Activated CD4-positive, alpha-beta T cell treated with anti-CD3 and anti-CD28 coated beads, Interleukin-2, amount 10 ng/mL, durations not matched to agents 24 days and 14 days (primary cell): Measurements from ENCODE around the gene TULP3. TPM values are rescaled to one million over a fixed set of nuclear protein-coding genes. Genes with fewer than 3 reads are reported as not detected.

Experiments
- DNase-seq: peaks from one replicate; pipeline ENCODE4 v3.0.0; 2022
- H3K27ac Mint-ChIP-seq: one replicate; pipeline ENCODE4 v1.8.0; 2022; ENCODE audit warnings: mild to moderate bottlenecking, mixed read lengths
- H3K27me3 Mint-ChIP-seq: one replicate; pipeline ENCODE4 v1.8.0; 2022; ENCODE audit warnings: mixed read lengths
- H3K36me3 Mint-ChIP-seq: one replicate; pipeline ENCODE4 v1.8.0; 2022; ENCODE audit warnings: low read depth, mild to moderate bottlenecking, mixed read lengths
- H3K4me1 Mint-ChIP-seq: one replicate; pipeline ENCODE4 v1.8.0; 2021; ENCODE audit warnings: mixed read lengths
- H3K4me3 Mint-ChIP-seq: one replicate; pipeline ENCODE4 v1.8.0; 2022; ENCODE audit warnings: mild to moderate bottlenecking, moderate library complexity, mixed read lengths
- H3K9me3 Mint-ChIP-seq: one replicate; pipeline ENCODE4 v1.8.0; 2021; ENCODE audit warnings: mixed read lengths
- intact Hi-C: fragments of 100-400 bp; cut with micrococcal nuclease; formaldehyde crosslinking; loops from one replicate; pipeline ENCODE4 v1.15.1; 2023
- total RNA-seq: library from RNA; stranded (reverse); gene quantifications from 2 replicates; pipeline ENCODE4 v1.2.3, GENCODE V29; 2022

The TULP3 gene
- total RNA-seq, 1 donor from 2014 or later: 7.8 TPM

- Mint-ChIP-seq H3K4me1 (no peaks in the 10 kb centered on the region), H3K9me3 (no peaks in the 10 kb centered on the region), H3K36me3 (no peaks in the 10 kb centered on the region), H3K27ac (no peak overlapping the region), H3K4me3 (no peak overlapping the region), H3K27me3 (no peaks in the 10 kb centered on the region)
- no peak for DNase-seq
- intact Hi-C loops: no loop called here
Measured at GRCh38 chr12:2980630-2981029, 89.9 kb downstream of the TULP3 start.

GRCh38 chr12:2982361-2982760 is 91.7 kb downstream of the TULP3 start:
- H3K4me1 Mint-ChIP-seq: no peaks in the 10 kb centered on the region
- DNase-seq: no peak
- no peaks in the 10 kb centered on the region for H3K9me3 Mint-ChIP-seq
- no peak overlapping the region for H3K4me3 Mint-ChIP-seq
- H3K27ac Mint-ChIP-seq: no peak overlapping the region
- intact Hi-C loops: no loop called here
- no peaks in the 10 kb centered on the region for H3K27me3 Mint-ChIP-seq
- no peaks in the 10 kb centered on the region for H3K36me3 Mint-ChIP-seq

GRCh38 chr12:2984249-2984648 is 93.6 kb downstream of the TULP3 start:
- no peaks in the 10 kb centered on the region for H3K9me3 Mint-ChIP-seq
- no peak overlapping the region for H3K27ac Mint-ChIP-seq
- no peak for DNase-seq
- intact Hi-C loops: no loop called here
- H3K4me1 Mint-ChIP-seq: no peaks in the 10 kb centered on the region
- no peaks in the 10 kb centered on the region for H3K36me3 Mint-ChIP-seq
- H3K27me3 Mint-ChIP-seq: no peaks in the 10 kb centered on the region
- H3K4me3 Mint-ChIP-seq: no peak overlapping the region

GRCh38 chr12:2984698-2985097 is 94.0 kb downstream of the TULP3 start:
- Mint-ChIP-seq H3K4me1 (no peaks in the 10 kb centered on the region), H3K4me3 (no peak overlapping the region), H3K27ac (no peak overlapping the region)

GRCh38 chr12:2986876-2987275 is 96.2 kb downstream of the TULP3 start:
- Mint-ChIP-seq H3K4me1 (no peaks in the 10 kb centered on the region), H3K27ac (no peak overlapping the region), H3K27me3 (no peaks in the 10 kb centered on the region), H3K9me3 (no peaks in the 10 kb centered on the region), H3K4me3 (no peak overlapping the region), H3K36me3 (no peaks in the 10 kb centered on the region)
- no peak for DNase-seq
- intact Hi-C loops: no loop called here

More at GRCh38 chr12:2984698-2985097, 94.0 kb downstream of the TULP3 start:
- H3K27me3 Mint-ChIP-seq: no peaks in the 10 kb centered on the region
- intact Hi-C loops: no loop called here
- no peak for DNase-seq
- no peaks in the 10 kb centered on the region for H3K9me3 Mint-ChIP-seq
- no peaks in the 10 kb centered on the region for H3K36me3 Mint-ChIP-seq

GRCh38 chr12:2988494-2988893 is 97.8 kb downstream of the TULP3 start:
- H3K9me3 Mint-ChIP-seq: no peaks in the 10 kb centered on the region
- intact Hi-C loops: no loop called here
- H3K4me1 Mint-ChIP-seq: no peaks in the 10 kb centered on the region
- H3K36me3 Mint-ChIP-seq: no peaks in the 10 kb centered on the region
- no peaks in the 10 kb centered on the region for H3K27me3 Mint-ChIP-seq
- no peak for DNase-seq
- H3K4me3 Mint-ChIP-seq: no peak overlapping the region
- H3K27ac Mint-ChIP-seq: no peak overlapping the region

Other genes starting within 250 kb of the TULP3 start
- 300 and 311 TPM in 2 replicates for gene FKBP4, start 95.9 kb upstream of the TULP3 start, total RNA-seq
- gene ITFG2, start 78.2 kb upstream of the TULP3 start, total RNA-seq: 36.5 and 43.8 TPM in 2 replicates
- not detected in 2 replicates for gene NRIP2, start 55.9 kb upstream of the TULP3 start, total RNA-seq
- 0.17 TPM in 1 of 2 replicates, not detected in the other for gene TEX52, start 33.9 kb upstream of the TULP3 start, total RNA-seq
- gene FOXM1, start 13.7 kb upstream of the TULP3 start, total RNA-seq: 73.7 and 74.0 TPM in 2 replicates
- gene RHNO1, start 13.7 kb upstream of the TULP3 start, total RNA-seq: 47.2 and 48.1 TPM in 2 replicates
- 14.2 and 18.8 TPM in 2 replicates for gene TEAD4, start 68.5 kb downstream of the TULP3 start, total RNA-seq
- 0.09 and 1.0 TPM in 2 replicates for gene TSPAN9, start 186.5 kb downstream of the TULP3 start, total RNA-seq